ENCODE data around the gene BORCS5.

Gene BORCS5

DNA sequence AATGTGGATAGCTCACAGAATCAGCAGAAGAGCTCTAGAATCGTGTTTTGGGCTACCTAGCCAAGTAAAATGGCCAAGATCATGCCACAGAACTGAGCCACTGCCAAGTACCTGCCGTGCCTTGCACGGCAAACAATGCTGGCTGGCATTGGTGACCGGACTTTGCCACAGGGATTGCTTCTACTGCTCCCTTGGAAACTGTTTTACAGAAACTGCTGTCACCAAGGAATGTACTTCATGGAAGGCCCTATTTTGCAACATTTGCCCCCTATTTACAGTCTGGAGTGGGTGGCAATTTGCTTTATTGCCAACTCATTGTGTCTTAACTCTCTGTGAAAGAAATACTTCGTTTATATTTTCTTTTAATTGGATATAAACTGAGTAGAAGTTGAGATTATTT, 49.0 kb downstream of the BORCS5 start:
- TF ChIP-seq EGR1 (IDR thresholded peaks at IDR 0.05) = no peak
- peak; percentile 51 for TF ChIP-seq NFIC (IDR thresholded peaks at IDR 0.05)
- TF ChIP-seq CEBPB (IDR thresholded peaks at IDR 0.05) = peak; percentile 44; the same call in 1 of the 2 replicates
- no peak for TF ChIP-seq FOXM1 (IDR thresholded peaks at IDR 0.05; ENCODE audit: borderline replicate concordance, low read depth)
- no peak for TF ChIP-seq YY1 (IDR thresholded peaks at IDR 0.05; ENCODE audit: low read depth)
- TF ChIP-seq CREB1 (IDR thresholded peaks at IDR 0.05; ENCODE audit: low read depth) = no peak
- no peak for TF ChIP-seq ZBTB7A (IDR thresholded peaks at IDR 0.05; ENCODE audit: low read depth)
- TF ChIP-seq, protein P1, sequence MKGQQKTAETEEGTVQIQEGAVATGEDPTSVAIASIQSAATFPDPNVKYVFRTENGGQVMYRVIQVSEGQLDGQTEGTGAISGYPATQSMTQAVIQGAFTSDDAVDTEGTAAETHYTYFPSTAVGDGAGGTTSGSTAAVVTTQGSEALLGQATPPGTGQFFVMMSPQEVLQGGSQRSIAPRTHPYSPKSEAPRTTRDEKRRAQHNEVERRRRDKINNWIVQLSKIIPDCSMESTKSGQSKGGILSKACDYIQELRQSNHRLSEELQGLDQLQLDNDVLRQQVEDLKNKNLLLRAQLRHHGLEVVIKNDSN (IDR thresholded peaks at IDR 0.05) = no peak
- no peak for TF ChIP-seq TCF12 (IDR thresholded peaks at IDR 0.05; ENCODE audit: low read depth)
- TF ChIP-seq, protein P2, sequence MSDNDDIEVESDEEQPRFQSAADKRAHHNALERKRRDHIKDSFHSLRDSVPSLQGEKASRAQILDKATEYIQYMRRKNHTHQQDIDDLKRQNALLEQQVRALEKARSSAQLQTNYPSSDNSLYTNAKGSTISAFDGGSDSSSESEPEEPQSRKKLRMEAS (IDR thresholded peaks at IDR 0.05) = no peak
- TF ChIP-seq TEAD4 (IDR thresholded peaks at IDR 0.05) = no peak

DNA sequence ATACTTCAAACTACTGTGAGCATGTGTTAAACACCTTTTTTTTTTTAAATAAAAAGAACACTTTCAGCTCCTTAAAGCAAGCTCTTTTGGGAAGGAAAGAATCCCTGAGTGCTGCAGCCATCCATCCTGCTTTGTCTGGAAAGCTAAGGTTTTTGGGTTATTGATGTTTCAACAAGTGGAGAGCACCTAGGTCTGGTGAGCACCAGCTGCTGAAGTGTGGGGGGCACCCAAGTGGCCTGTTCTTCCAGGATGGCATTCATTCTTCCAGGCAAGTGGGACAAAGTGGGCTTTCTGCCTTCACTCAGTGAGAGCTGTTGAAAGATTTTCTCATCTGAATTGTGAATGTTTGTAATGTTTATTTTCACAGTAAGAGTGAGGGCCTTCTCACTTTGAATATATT, 49.9 kb downstream of the BORCS5 start:
- TF ChIP-seq, protein P2 (IDR thresholded peaks at IDR 0.05) = no peak
- no peak for TF ChIP-seq EGR1 (IDR thresholded peaks at IDR 0.05)
- no peak for TF ChIP-seq TAF1 (IDR thresholded peaks at IDR 0.05; ENCODE audit: low read depth)
- TF ChIP-seq EP300 (IDR thresholded peaks at IDR 0.05; ENCODE audit: borderline replicate concordance) = no peak
- TF ChIP-seq RAD21 (IDR thresholded peaks at IDR 0.05; ENCODE audit: low read depth) = no peak
- no peak for TF ChIP-seq ZBTB7A (IDR thresholded peaks at IDR 0.05; ENCODE audit: low read depth)

DNA sequence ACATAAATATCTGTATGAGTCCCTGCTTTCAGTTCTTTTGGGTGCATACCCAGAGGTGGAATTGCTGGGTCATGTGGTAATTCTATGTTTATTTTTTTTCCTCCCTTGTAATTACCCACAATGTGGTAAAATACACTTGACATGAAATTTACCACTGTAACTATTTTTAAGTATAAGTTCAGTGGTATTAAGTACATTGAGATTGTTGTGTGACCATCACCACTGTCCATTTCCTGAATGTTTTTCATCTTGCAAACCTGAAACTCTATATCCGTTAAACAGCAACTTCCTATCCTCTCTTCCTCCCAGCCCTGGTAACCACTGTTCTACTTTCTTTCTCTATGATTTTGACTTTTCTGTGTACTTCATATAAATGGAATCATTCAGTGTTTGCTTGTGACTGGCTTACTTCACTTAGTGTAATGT, 51.4 kb downstream of the BORCS5 start:
- TF ChIP-seq, protein P3, sequence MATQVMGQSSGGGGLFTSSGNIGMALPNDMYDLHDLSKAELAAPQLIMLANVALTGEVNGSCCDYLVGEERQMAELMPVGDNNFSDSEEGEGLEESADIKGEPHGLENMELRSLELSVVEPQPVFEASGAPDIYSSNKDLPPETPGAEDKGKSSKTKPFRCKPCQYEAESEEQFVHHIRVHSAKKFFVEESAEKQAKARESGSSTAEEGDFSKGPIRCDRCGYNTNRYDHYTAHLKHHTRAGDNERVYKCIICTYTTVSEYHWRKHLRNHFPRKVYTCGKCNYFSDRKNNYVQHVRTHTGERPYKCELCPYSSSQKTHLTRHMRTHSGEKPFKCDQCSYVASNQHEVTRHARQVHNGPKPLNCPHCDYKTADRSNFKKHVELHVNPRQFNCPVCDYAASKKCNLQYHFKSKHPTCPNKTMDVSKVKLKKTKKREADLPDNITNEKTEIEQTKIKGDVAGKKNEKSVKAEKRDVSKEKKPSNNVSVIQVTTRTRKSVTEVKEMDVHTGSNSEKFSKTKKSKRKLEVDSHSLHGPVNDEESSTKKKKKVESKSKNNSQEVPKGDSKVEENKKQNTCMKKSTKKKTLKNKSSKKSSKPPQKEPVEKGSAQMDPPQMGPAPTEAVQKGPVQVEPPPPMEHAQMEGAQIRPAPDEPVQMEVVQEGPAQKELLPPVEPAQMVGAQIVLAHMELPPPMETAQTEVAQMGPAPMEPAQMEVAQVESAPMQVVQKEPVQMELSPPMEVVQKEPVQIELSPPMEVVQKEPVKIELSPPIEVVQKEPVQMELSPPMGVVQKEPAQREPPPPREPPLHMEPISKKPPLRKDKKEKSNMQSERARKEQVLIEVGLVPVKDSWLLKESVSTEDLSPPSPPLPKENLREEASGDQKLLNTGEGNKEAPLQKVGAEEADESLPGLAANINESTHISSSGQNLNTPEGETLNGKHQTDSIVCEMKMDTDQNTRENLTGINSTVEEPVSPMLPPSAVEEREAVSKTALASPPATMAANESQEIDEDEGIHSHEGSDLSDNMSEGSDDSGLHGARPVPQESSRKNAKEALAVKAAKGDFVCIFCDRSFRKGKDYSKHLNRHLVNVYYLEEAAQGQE (IDR thresholded peaks at IDR 0.05; ENCODE audit: low read depth) = no peak
- TF ChIP-seq ZBTB7A (IDR thresholded peaks at IDR 0.05; ENCODE audit: low read depth) = no peak
- TF ChIP-seq, protein P1 (IDR thresholded peaks at IDR 0.05) = no peak
- no peak for TF ChIP-seq TAF1 (IDR thresholded peaks at IDR 0.05; ENCODE audit: low read depth)
- no peak for TF ChIP-seq TCF12 (IDR thresholded peaks at IDR 0.05; ENCODE audit: low read depth)
- TF ChIP-seq, protein P2 (IDR thresholded peaks at IDR 0.05) = no peak
- TF ChIP-seq NFIC (IDR thresholded peaks at IDR 0.05) = no peak
- no peak for TF ChIP-seq CEBPB (IDR thresholded peaks at IDR 0.05)
- no peak for TF ChIP-seq YY1 (IDR thresholded peaks at IDR 0.05; ENCODE audit: low read depth)
- TF ChIP-seq TEAD4 (IDR thresholded peaks at IDR 0.05) = no peak

DNA sequence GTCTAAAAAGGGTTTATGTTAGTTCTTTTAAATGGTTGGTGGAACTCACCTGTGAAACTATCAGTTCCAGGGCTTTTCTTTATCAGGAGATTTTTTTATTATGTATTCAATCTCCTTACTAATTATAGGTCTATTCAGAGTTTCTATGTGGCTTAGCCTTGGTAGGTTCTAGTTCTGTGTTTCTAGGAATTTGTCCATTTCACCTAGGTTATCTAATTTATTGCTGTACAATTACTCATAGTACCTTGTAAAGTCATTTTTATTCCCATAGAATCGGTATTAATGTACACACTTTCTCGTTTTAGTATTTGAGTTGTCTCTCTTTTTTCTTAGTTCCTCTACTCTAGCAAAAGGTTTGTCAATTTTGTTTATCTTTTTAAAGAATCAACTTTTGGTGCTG, 59.0 kb downstream of the BORCS5 start:
- TF ChIP-seq, protein P1 (IDR thresholded peaks at IDR 0.05) = no peak
- TF ChIP-seq CEBPB (IDR thresholded peaks at IDR 0.05) (no peak), TEAD4 (IDR thresholded peaks at IDR 0.05) (no peak), ZBTB7A (IDR thresholded peaks at IDR 0.05; ENCODE audit: low read depth) (no peak), FOXM1 (IDR thresholded peaks at IDR 0.05; ENCODE audit: borderline replicate concordance, low read depth) (no peak), EP300 (IDR thresholded peaks at IDR 0.05; ENCODE audit: borderline replicate concordance) (no peak), TAF1 (IDR thresholded peaks at IDR 0.05; ENCODE audit: low read depth) (no peak), CREB1 (IDR thresholded peaks at IDR 0.05; ENCODE audit: low read depth) (no peak), NFIC (IDR thresholded peaks at IDR 0.05) (no peak), TCF12 (IDR thresholded peaks at IDR 0.05; ENCODE audit: low read depth) (no peak), RAD21 (IDR thresholded peaks at IDR 0.05; ENCODE audit: low read depth) (no peak), YY1 (IDR thresholded peaks at IDR 0.05; ENCODE audit: low read depth) (no peak), EGR1 (IDR thresholded peaks at IDR 0.05) (no peak)
- TF ChIP-seq, protein P2 (IDR thresholded peaks at IDR 0.05) = no peak
- TF ChIP-seq, protein P3 (IDR thresholded peaks at IDR 0.05; ENCODE audit: low read depth) = no peak

DNA sequence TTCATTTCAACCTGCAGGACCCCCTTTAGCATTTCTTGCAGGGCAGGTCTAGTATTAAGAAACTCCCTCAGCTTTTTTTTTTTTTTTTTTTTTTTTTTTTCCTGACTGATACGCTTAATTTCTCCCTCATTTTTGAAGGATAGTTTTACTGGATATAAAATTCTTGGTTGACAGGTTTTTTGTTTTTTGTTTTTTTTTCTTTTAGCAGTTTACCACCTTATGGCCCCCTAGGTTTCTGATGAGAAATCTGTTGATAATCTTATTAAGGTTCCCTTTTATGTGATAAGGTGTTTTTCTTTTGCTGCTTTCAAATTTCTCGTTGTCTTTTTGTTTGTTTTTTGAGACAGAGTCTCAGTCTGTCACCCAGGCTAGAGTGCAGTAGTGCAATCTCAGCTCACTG, 66.5 kb downstream of the BORCS5 start:
- TF ChIP-seq EGR1 (IDR thresholded peaks at IDR 0.05) = no peak
- no peak for TF ChIP-seq YY1 (IDR thresholded peaks at IDR 0.05; ENCODE audit: low read depth)
- no peak for TF ChIP-seq CREB1 (IDR thresholded peaks at IDR 0.05; ENCODE audit: low read depth)
- TF ChIP-seq CEBPB (IDR thresholded peaks at IDR 0.05) = no peak
- TF ChIP-seq TEAD4 (IDR thresholded peaks at IDR 0.05) = no peak
- TF ChIP-seq TAF1 (IDR thresholded peaks at IDR 0.05; ENCODE audit: low read depth) = no peak
- TF ChIP-seq, protein P3 (IDR thresholded peaks at IDR 0.05; ENCODE audit: low read depth) = no peak
- no peak for TF ChIP-seq RAD21 (IDR thresholded peaks at IDR 0.05; ENCODE audit: low read depth)
- no peak for TF ChIP-seq NFIC (IDR thresholded peaks at IDR 0.05)
- TF ChIP-seq, protein P2 (IDR thresholded peaks at IDR 0.05) = no peak
- TF ChIP-seq FOXM1 (IDR thresholded peaks at IDR 0.05; ENCODE audit: borderline replicate concordance, low read depth) = no peak
- TF ChIP-seq, protein P1 (IDR thresholded peaks at IDR 0.05) = no peak
- no peak for TF ChIP-seq TCF12 (IDR thresholded peaks at IDR 0.05; ENCODE audit: low read depth)
- no peak for TF ChIP-seq EP300 (IDR thresholded peaks at IDR 0.05; ENCODE audit: borderline replicate concordance)
